ENCODE data around the gene ADGRL1. TPM values are rescaled to one million over a fixed set of nuclear protein-coding genes. Genes with fewer than 3 reads are reported as not detected.

Gene ADGRL1
- total and polyA plus RNA-seq, 2 donors (not counting 3 experiments of a cell fraction or from before 2014, with no cell fraction given), result 7.3 to 8.3 TPM

- H3K4me3 ChIP-seq (replicated peaks in 1 of 3; ENCODE audit: insufficient read depth in 1 of 3, low read depth in 1 of 3, low read length in 3 of 3), result no peak overlapping the region
- POLR2A ChIA-PET, result no interaction called here
- H3K9me1 ChIP-seq (replicated peaks; ENCODE audit: control insufficient read depth, extremely low read depth, insufficient read depth, low read length), result no peaks in the 10 kb centered on the region
- H2AFZ ChIP-seq (ENCODE audit: low read depth, low read length), result no peak overlapping the region
- no TSS peak for BruUV-seq (replicated peaks)
- CTCF ChIA-PET, result no interaction called here
- H3K9ac ChIP-seq (replicated peaks; ENCODE audit: extremely low read depth, insufficient read depth, low read length), result no peak overlapping the region
- no peaks in the 10 kb centered on the region for H3K36me3 ChIP-seq (ENCODE audit: control insufficient read depth in 2 of 2, extremely low read depth in 1 of 2, insufficient read depth in 2 of 2, low read length in 2 of 2)
- no peaks in the 10 kb centered on the region for H3K27me3 ChIP-seq (ENCODE audit: control insufficient read depth in 2 of 2, insufficient read depth in 2 of 2, low read length in 2 of 2)
- H3K79me2 ChIP-seq (ENCODE audit: control insufficient read depth, insufficient read depth, low read length), result no peaks in the 10 kb centered on the region
- TF ChIP-seq CTCF (IDR thresholded peaks at IDR 0.05; ENCODE audit: extremely low read depth in 1 of 2, insufficient read depth in 1 of 2, low read depth in 1 of 2, low read length in 2 of 2), result no peak
- TF ChIP-seq GATA2 (IDR thresholded peaks at IDR 0.05; ENCODE audit: insufficient read depth, insufficient read length, low read depth, low read length), result no peak
- TF ChIP-seq POLR2A (IDR thresholded peaks at IDR 0.05; ENCODE audit: low read depth, low read length), result no peak
- TF ChIP-seq POLR2AphosphoS5 (IDR thresholded peaks at IDR 0.05; ENCODE audit: insufficient read depth, low read depth, low read length), result no peak
- no peak for TF ChIP-seq MAX (IDR thresholded peaks at IDR 0.05; ENCODE audit: insufficient read depth, insufficient read length)
- no peak for TF ChIP-seq FOS (IDR thresholded peaks at IDR 0.05; ENCODE audit: borderline replicate concordance, insufficient read depth, low read length)
- TF ChIP-seq JUN (IDR thresholded peaks at IDR 0.05; ENCODE audit: borderline replicate concordance, insufficient read depth, insufficient read length, low read depth), result no peak
- TF ChIP-seq MYC (IDR thresholded peaks at IDR 0.05; ENCODE audit: low read depth, low read length), result no peak
- TF ChIP-seq EZH2 (IDR thresholded peaks at IDR 0.05; ENCODE audit: borderline replicate concordance, low read depth, low read length, severe bottlenecking), result no peak
- no peaks in the 10 kb centered on the region for H3K9me3 ChIP-seq (replicated peaks; ENCODE audit: control insufficient read depth, insufficient read depth, low read length)
- H3K27ac ChIP-seq (ENCODE audit: insufficient read depth, low read depth, low read length), result no peak overlapping the region
- no peak for DNase-seq (ENCODE audit: low read depth, low spot score)
- FAIRE-seq, result no peak
- H4K20me1 ChIP-seq (replicated peaks; ENCODE audit: control insufficient read depth, extremely low read depth, insufficient read depth, low read length), result no peaks in the 10 kb centered on the region
- no peak overlapping the region for H3K4me2 ChIP-seq (ENCODE audit: insufficient read depth, low read length)
- dilution Hi-C loops (cut with MboI; ENCODE audit: extremely low pct_ligation_motif_present, low sequenced_read_pairs) (no loop called here), intact Hi-C loops (cut with micrococcal nuclease) (no loop called here)
- H3K4me1 ChIP-seq (ENCODE audit: control insufficient read depth, extremely low read depth, insufficient read depth, low read length), result no peaks in the 10 kb centered on the region
Measured at GRCh38 chr19:14222886-14223285, 16.9 kb upstream of the ADGRL1 start.
